OCI-LY7 (cell line): ENCODE data around the gene ELMO1.

Experiments
- EZH2phosphoT487 ChIP-seq: fragments of 200-600 bp; sonication (generic); IDR thresholded peaks from 2 replicates; pipeline ENCODE4 v1.6.1; 2018; ENCODE audit warnings: low read depth, borderline replicate concordance, mild to moderate bottlenecking, mixed run types, antibody characterized with exemption, low read length, moderate library complexity, mixed read lengths
- TF ChIP-seq, protein P1 (sequence below): fragments of 200-600 bp; sonication (generic); conservative IDR thresholded peaks from 2 replicates; pipeline ENCODE4 v1.5.1; 2014; ENCODE audit warnings: mild to moderate bottlenecking, antibody characterized with exemption, low read length, moderate library complexity, mixed read lengths

DNA sequence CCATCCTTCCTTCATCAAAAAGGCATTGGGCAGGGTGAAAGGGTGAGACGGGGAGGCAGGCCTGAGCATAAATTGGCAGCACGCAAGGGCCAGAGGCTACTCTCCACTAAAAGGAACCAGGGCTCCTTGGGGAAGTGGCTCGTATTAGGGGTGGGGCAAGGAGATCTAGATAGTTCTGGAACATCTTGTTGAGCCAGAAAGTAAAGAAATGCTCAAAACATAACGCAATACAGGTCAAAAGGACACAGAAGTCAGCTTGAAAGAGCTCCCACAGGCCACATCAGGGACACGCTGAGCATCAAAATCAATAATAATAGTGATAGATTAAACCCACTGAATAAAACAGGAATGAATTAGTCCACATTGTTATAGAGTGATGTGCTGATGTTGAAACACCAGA lies 203.1 kb downstream of the ELMO1 start:
- TF ChIP-seq, protein P1, sequence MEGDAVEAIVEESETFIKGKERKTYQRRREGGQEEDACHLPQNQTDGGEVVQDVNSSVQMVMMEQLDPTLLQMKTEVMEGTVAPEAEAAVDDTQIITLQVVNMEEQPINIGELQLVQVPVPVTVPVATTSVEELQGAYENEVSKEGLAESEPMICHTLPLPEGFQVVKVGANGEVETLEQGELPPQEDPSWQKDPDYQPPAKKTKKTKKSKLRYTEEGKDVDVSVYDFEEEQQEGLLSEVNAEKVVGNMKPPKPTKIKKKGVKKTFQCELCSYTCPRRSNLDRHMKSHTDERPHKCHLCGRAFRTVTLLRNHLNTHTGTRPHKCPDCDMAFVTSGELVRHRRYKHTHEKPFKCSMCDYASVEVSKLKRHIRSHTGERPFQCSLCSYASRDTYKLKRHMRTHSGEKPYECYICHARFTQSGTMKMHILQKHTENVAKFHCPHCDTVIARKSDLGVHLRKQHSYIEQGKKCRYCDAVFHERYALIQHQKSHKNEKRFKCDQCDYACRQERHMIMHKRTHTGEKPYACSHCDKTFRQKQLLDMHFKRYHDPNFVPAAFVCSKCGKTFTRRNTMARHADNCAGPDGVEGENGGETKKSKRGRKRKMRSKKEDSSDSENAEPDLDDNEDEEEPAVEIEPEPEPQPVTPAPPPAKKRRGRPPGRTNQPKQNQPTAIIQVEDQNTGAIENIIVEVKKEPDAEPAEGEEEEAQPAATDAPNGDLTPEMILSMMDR: no peak
- TF ChIP-seq EZH2phosphoT487: no peak
